Left renal pelvis (tissue), 4 donors: ENCODE measurements around the gene ZNF440. TPM values are rescaled to one million over a fixed set of nuclear protein-coding genes. Genes with fewer than 3 reads are reported as not detected.

ENCODE experiments used
- DNase-seq, 4 donors: peaks; one replicate each; pipeline ENCODE4 v3.0.0-alpha.2; 2013; ENCODE audit warnings: low read depth in 4 of 4, low spot score in 3 of 4
- polyA plus RNA-seq, 4 donors: library from polyadenylated mRNA; unstranded; fragments of 120-200 nt; gene quantifications; one replicate each; pipeline ENCODE4 v1.2.1, GENCODE V29; 2013; ENCODE audit not compliant: insufficient read length in 4 of 4

ZNF440 gene
- polyA plus RNA-seq, 4 donors, result 6.8 to 20.0 (median 16.3) TPM

GRCh38 chr19:11880598-11880997 is 66.5 kb downstream of the ZNF440 start:
- no peak for DNase-seq

DNA sequence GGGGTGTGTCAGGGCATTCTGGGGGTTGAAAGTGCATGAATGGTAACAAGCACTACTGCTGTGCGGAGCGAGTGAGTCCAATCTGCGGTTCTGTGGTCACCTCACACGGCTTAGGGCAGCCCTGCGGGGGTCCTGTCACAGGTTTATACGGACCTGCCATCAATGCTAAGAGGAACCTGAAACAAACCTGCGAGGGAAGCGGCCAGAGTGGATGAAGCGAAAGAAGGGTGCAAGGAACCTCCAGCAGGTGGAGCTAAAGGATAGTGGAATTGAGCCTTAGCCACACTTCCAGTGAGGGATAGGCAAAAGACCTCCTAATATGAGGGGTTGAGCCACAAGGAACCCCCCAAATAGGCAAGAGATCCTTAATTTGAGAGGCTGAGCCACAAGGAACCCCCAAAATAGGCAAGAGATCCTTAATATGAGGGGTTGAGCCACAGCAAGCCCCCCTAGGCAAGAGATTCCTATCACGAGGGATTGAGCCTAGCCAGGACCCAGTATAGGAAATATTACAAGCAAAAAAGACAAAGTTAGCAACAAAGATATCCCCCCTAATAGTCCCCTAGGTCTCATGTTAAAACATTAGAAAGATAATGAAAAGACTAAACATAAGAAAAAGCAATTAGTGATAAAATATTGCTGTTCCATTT is 67.2 kb downstream of the ZNF440 start:
- DNase-seq, result peak; percentile 37 to 48 (median 42)

DNA sequence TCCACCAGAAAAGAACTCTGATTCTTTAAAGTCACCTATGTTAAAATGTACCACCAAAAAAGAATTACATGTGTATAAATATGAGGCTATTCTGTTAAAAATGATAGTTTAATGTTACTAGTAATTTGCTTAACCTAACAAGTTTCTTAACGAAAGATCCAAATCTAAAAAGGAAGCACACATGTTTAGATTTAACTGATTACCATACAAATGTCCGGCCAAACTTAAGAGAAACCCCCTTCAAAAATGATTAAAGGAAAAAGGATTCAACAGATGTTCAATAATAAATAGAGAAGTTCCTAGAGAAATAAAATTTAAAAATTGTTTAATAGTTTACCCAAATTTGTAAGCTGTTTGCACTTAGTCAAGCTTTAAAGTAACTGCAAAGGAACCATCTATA is 68.5 kb downstream of the ZNF440 start:
- DNase-seq, result no peak

Other genes starting within 250 kb of the ZNF440 start
- gene ACP5, start 236.6 kb upstream of the ZNF440 start, polyA plus RNA-seq, result 10 to 100 TPM in 1 of 4 donors, 1 to 10 TPM in 3; 3.9 to 16.0 (median 9.1) TPM
- 10 to 100 TPM; 33.0 to 50.7 (median 42.9) TPM for gene ZNF627, start 216.8 kb upstream of the ZNF440 start, polyA plus RNA-seq
- 10 to 100 TPM in 2 of 4 donors, 1 to 10 TPM in 2; 6.4 to 13.5 (median 10.3) TPM for gene ZNF823, start 75.3 kb upstream of the ZNF440 start, polyA plus RNA-seq
- 10 to 100 TPM in 3 of 4 donors, 1 to 10 TPM in 1; 8.7 to 18.1 (median 15.2) TPM for gene ZNF441, start 47.3 kb upstream of the ZNF440 start, polyA plus RNA-seq
- gene ZNF491, start 15.8 kb upstream of the ZNF440 start, polyA plus RNA-seq, result 1 to 10 TPM; 3.4 to 4.9 (median 4.8) TPM
- 10 to 100 TPM; 10.8 to 27.4 (median 21.4) TPM for gene ZNF439, start 34.5 kb downstream of the ZNF440 start, polyA plus RNA-seq
- 10 to 100 TPM in 3 of 4 donors, 1 to 10 TPM in 1; 7.0 to 24.9 (median 17.6) TPM for gene ZNF69, start 73.5 kb downstream of the ZNF440 start, polyA plus RNA-seq
- 10 to 100 TPM in 3 of 4 donors, 1 to 10 TPM in 1; 9.6 to 23.3 (median 18.8) TPM for gene ZNF700, start 110.8 kb downstream of the ZNF440 start, polyA plus RNA-seq
- 10 to 100 TPM in 1 of 4 donors, 1 to 10 TPM in 3; 2.6 to 11.9 (median 8.8) TPM for gene ZNF763, start 150.8 kb downstream of the ZNF440 start, polyA plus RNA-seq
- 10 to 100 TPM in 3 of 4 donors, 1 to 10 TPM in 1; 6.0 to 19.4 (median 17.0) TPM for gene ZNF433, start 221.4 kb downstream of the ZNF440 start, polyA plus RNA-seq
- gene ZNF878, start 238.7 kb downstream of the ZNF440 start, polyA plus RNA-seq, result 1 to 10 TPM in 3 of 4 donors, under 1 TPM in 1; 0.74 to 1.7 (median 1.6) TPM